Endothelial cell of umbilical vein (primary cell): Measurements from ENCODE around the gene MRPL42.

Experiments
- CTCF ChIP-seq, 2 donors: IDR thresholded peaks; 1 replicate in 1 of 2; 2 replicates in 1 of 2; pipeline ENCODE4 v1.5.1; 2011; ENCODE audit warnings: low read length in 2 of 2, mild to moderate bottlenecking in 2 of 2, moderate library complexity in 2 of 2, control low read depth in 1 of 2, inconsistent platforms in 1 of 2, low read depth in 1 of 2; ENCODE audit not compliant: insufficient read depth in 1 of 2; ENCODE audit errors: extremely low read depth in 1 of 2
- EZH2 ChIP-seq: IDR thresholded peaks from 2 replicates; pipeline ENCODE4 v1.6.1; 2012; ENCODE audit warnings: borderline replicate concordance, low read depth, mild to moderate bottlenecking, moderate library complexity, low read length, inconsistent platforms; ENCODE audit not compliant: severe bottlenecking
- JUN ChIP-seq: IDR thresholded peaks from 2 replicates; pipeline ENCODE4 v1.6.1; 2011; ENCODE audit warnings: borderline replicate concordance, low read depth; ENCODE audit not compliant: insufficient read length, insufficient read depth
- MAX ChIP-seq: IDR thresholded peaks from 2 replicates; pipeline ENCODE4 v1.6.1; 2011; ENCODE audit not compliant: insufficient read depth, insufficient read length
- POLR2A ChIP-seq: IDR thresholded peaks from 2 replicates; pipeline ENCODE4 v1.6.1; 2012; ENCODE audit warnings: low read depth, mild to moderate bottlenecking, control low read depth, low read length
- POLR2AphosphoS5 ChIP-seq: IDR thresholded peaks from 2 replicates; pipeline ENCODE4 v1.6.1; 2012; ENCODE audit warnings: low read depth, mild to moderate bottlenecking, control low read depth, low read length, moderate library complexity; ENCODE audit not compliant: insufficient read depth

- TF ChIP-seq EZH2 (no peak), CTCF (IDR thresholded peaks at IDR 0.05; ENCODE audit: extremely low read depth in 1 of 2, insufficient read depth in 1 of 2, low read depth in 1 of 2, low read length in 2 of 2) (no peak), POLR2A (no peak), JUN (no peak), POLR2AphosphoS5 (no peak), MAX (no peak)
These were observed 18.0 kb upstream of the MRPL42 start for GRCh38 chr12:93449277-93449676.
